ENCODE data around the gene REXO1.

Gene REXO1

GRCh38 chr19:1864480-1865171 is 16.3 kb upstream of the REXO1 start (continued):
- TF ChIP-seq ZNF274 (IDR thresholded peaks at IDR 0.05; ENCODE audit: low read length), result no peak
- no peak for TF ChIP-seq ZNF274 (tag by site-specific recombination; IDR thresholded peaks at IDR 0.05; ENCODE audit: borderline replicate concordance)
- TF ChIP-seq HOXA7 (CRISPR knock-in tag; IDR thresholded peaks at IDR 0.05; ENCODE audit: borderline replicate concordance), result no peak
- TF ChIP-seq ZNF140 (tag by site-specific recombination; IDR thresholded peaks at IDR 0.05), result no peak
- no peak for TF ChIP-seq REPIN1 (tag by site-specific recombination; IDR thresholded peaks at IDR 0.05; ENCODE audit: low read depth)
- no peak for TF ChIP-seq ZNF768 (tag by site-specific recombination; IDR thresholded peaks at IDR 0.05)
- no peak for TF ChIP-seq SALL2 (tag by site-specific recombination; IDR thresholded peaks at IDR 0.05; ENCODE audit: borderline replicate concordance)
- TF ChIP-seq ZFHX2 (tag by site-specific recombination; conservative IDR thresholded peaks at IDR 0.05), result peak; percentile 41; the same call in 1 of the 2 replicates
- TF ChIP-seq BCL11B (tag by site-specific recombination; IDR thresholded peaks at IDR 0.05; ENCODE audit: low read depth), result peak; percentile 45; the same call in 1 of the 2 replicates
- TF ChIP-seq ZNF114 (tag by site-specific recombination; IDR thresholded peaks at IDR 0.05), result no peak
- TF ChIP-seq ZNF558 (tag by site-specific recombination; IDR thresholded peaks at IDR 0.05), result no peak
- no peak for TF ChIP-seq ZSCAN16 (tag by site-specific recombination; IDR thresholded peaks at IDR 0.05)
- no peak for TF ChIP-seq ZNF571 (tag by site-specific recombination; IDR thresholded peaks at IDR 0.05)
- TF ChIP-seq YY2 (tag by site-specific recombination; IDR thresholded peaks at IDR 0.05), result no peak
- no peak; the same call in 1 of the 2 replicates for TF ChIP-seq ZEB2 (tag by site-specific recombination; IDR thresholded peaks at IDR 0.05)
- no peak; the same call in 1 of the 2 replicates for TF ChIP-seq KLF10 (tag by site-specific recombination; IDR thresholded peaks at IDR 0.05)
- no peak for TF ChIP-seq ZNF514 (tag by site-specific recombination; IDR thresholded peaks at IDR 0.05)
- no peak for TF ChIP-seq ZNF792 (tag by site-specific recombination; IDR thresholded peaks at IDR 0.05)
- TF ChIP-seq PATZ1 (tag by site-specific recombination; IDR thresholded peaks at IDR 0.05), result peak; percentile 86
- TF ChIP-seq ZNF404 (tag by site-specific recombination; IDR thresholded peaks at IDR 0.05), result no peak
- TF ChIP-seq OVOL3 (tag by site-specific recombination; IDR thresholded peaks at IDR 0.05), result no peak
- peak; percentile 24 for TF ChIP-seq SP2 (tag by site-specific recombination; IDR thresholded peaks at IDR 0.05)
- TF ChIP-seq MEIS1 (CRISPR knock-in tag; IDR thresholded peaks at IDR 0.05; ENCODE audit: borderline replicate concordance), result no peak
- no peak for TF ChIP-seq ZNF148 (tag by site-specific recombination; IDR thresholded peaks at IDR 0.05; ENCODE audit: borderline replicate concordance)
- no peak for TF ChIP-seq GFI1B (tag by site-specific recombination; IDR thresholded peaks at IDR 0.05)
- no peak for TF ChIP-seq ZBTB1 (tag by site-specific recombination; IDR thresholded peaks at IDR 0.05)
- no peak for TF ChIP-seq ZNF585B (tag by site-specific recombination; IDR thresholded peaks at IDR 0.05)
- TF ChIP-seq ZNF521 (tag by site-specific recombination; IDR thresholded peaks at IDR 0.05), result no peak
- TF ChIP-seq ZNF510 (tag by site-specific recombination; IDR thresholded peaks at IDR 0.05; ENCODE audit: insufficient replicate concordance), result no peak
- TF ChIP-seq KLF8 (tag by site-specific recombination; IDR thresholded peaks at IDR 0.05), result no peak; the same call in 1 of the 2 replicates
- no peak for TF ChIP-seq BCL6B (tag by site-specific recombination; IDR thresholded peaks at IDR 0.05)
- no peak for TF ChIP-seq ZNF214 (tag by site-specific recombination; IDR thresholded peaks at IDR 0.05; ENCODE audit: borderline replicate concordance)
- TF ChIP-seq HIC1 (tag by site-specific recombination; IDR thresholded peaks at IDR 0.05), result no peak
- TF ChIP-seq ZFP69B (tag by site-specific recombination; IDR thresholded peaks at IDR 0.05), result 0 out of 2 replicates have a peak, but pooled peaks have one; percentile 11
- no peak for TF ChIP-seq ZSCAN23 (tag by site-specific recombination; IDR thresholded peaks at IDR 0.05)

All from HEK293 (cell line).